ENCODE results near the gene ATG101. TPM values are rescaled to one million over a fixed set of nuclear protein-coding genes. Genes with fewer than 3 reads are reported as not detected.
A peak's percentile ranks its signal among the peaks of the same experiment; 100 is the strongest.

The ATG101 gene
- total and polyA plus RNA-seq, 9 of the 15 experiments (the other 6 are each of a cell fraction or from before 2014, with no cell fraction given): 2.9 to 52.4 (median 29.7) TPM

DNA sequence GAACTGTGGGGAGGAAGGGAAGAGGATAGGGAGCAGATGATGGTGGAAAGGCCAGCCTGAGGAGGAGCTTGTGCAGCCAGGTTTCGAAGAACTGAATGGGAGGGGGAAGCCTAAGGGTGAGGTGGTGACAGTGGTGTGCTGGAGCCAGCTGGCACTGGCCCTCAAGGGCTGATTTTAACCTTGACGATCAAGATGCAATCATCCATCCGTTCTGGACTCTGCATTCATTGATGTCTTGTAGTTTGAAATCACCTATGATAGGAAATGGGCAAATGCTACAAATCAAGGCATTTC, 2.8 kb upstream of the ATG101 start:
- H3K4me1 ChIP-seq (replicated peaks in 1 of 2; ENCODE audit: control insufficient read depth in 2 of 2, insufficient read depth in 2 of 2, low read length in 2 of 2): peaks cover 17 to 36% of the 10 kb centered on the region in 2 experiments; a peak in 4 of 5 replicates
- H3K9me1 ChIP-seq (ENCODE audit: control insufficient read depth, insufficient read depth, low read length): no peaks in the 10 kb centered on the region
- no peak for TF ChIP-seq DNMT1 (IDR thresholded peaks at IDR 0.05)
- TF ChIP-seq, protein P1, sequence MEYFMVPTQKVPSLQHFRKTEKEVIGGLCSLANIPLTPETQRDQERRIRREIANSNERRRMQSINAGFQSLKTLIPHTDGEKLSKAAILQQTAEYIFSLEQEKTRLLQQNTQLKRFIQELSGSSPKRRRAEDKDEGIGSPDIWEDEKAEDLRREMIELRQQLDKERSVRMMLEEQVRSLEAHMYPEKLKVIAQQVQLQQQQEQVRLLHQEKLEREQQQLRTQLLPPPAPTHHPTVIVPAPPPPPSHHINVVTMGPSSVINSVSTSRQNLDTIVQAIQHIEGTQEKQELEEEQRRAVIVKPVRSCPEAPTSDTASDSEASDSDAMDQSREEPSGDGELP (CRISPR knock-in tag; IDR thresholded peaks at IDR 0.05; ENCODE audit: borderline replicate concordance): 0 out of 2 replicates have a peak, but pooled peaks have one; percentile 20
- 0 out of 2 replicates have a peak, but pooled peaks have one; percentile 19 for TF ChIP-seq NR2C2 (CRISPR knock-in tag; IDR thresholded peaks at IDR 0.05)
- TF ChIP-seq NR2C2 (tag; IDR thresholded peaks at IDR 0.05): no peak
- no peak for ATAC-seq
- ChIA-PET CTCF (ENCODE audit: low intra/inter-chr PET ratio) (no interaction called here), POLR2A (interaction anchor here (0.9 to 5.6 kb wide), 2 partner anchors 16 to 200 kb away, joined by 3 to 23 read pairs; partner anchors contain the start of gene NR4A1)
- H3K27ac ChIP-seq (ENCODE audit: extremely low read depth, low read depth, low read length): no peak overlapping the region
- peaks cover 23% of the 10 kb centered on the region for H3K79me2 ChIP-seq (ENCODE audit: control insufficient read depth, insufficient read depth, low read length)
- H3K4me3 ChIP-seq: no peak overlapping the region
- no peak overlapping the region for H2AFZ ChIP-seq (ENCODE audit: low read depth, low read length)
- intact Hi-C loops (cut with micrococcal nuclease) (no loop called here), in situ Hi-C loops (cut with MboI) (no loop called here)
- no TSS peak for BruUV-seq (replicated peaks)
- no peaks in the 10 kb centered on the region for H3K9me3 ChIP-seq (replicated peaks; ENCODE audit: control insufficient read depth, insufficient read depth, low read depth, low read length)
- H3K9ac ChIP-seq (ENCODE audit: insufficient read depth in 1 of 2, low read depth in 2 of 2, low read length in 2 of 2): no peak overlapping the region
- no peak overlapping the region; the same call in 1 of the 2 replicates for H3K4me2 ChIP-seq (ENCODE audit: insufficient read depth, low read length)
- no peak for FAIRE-seq
- peaks cover 6% of the 10 kb centered on the region for H3K36me3 ChIP-seq (ENCODE audit: control insufficient read depth, insufficient read depth, low read length)
- DNase-seq (ENCODE audit: extremely low read depth in 1 of 4, low spot score in 3 of 4): no peak
- peaks cover 0 to 4% of the 10 kb centered on the region in 2 experiments; a peak in 2 of 5 replicates for H3K27me3 ChIP-seq (ENCODE audit: control insufficient read depth in 2 of 2, insufficient read depth in 2 of 2, low read length in 2 of 2)
- 17% methylated on average over 3 of the region's 3 CpGs for WGBS (ENCODE audit: insufficient coverage, low coverage, missing lambda C conversion rate)
- peaks cover 4% of the 10 kb centered on the region; the same call in 1 of the 2 replicates for H4K20me1 ChIP-seq (replicated peaks; ENCODE audit: control insufficient read depth, insufficient read depth, low read length)

Data from K562 (cell line).